ENCODE results near the gene HPSE2.

GRCh38 chr10:99062591-99062990 lies 173.1 kb downstream of the HPSE2 start:
- TF ChIP-seq POLR2A (IDR thresholded peaks at IDR 0.05) (no peak), CTCF (IDR thresholded peaks at IDR 0.05) (no peak), POLR2AphosphoS5 (IDR thresholded peaks at IDR 0.05) (no peak)
